ENCODE data around the gene DNAJC5G.
"Not testable (repeated sequence)": the region's sequence is repeated elsewhere in the genome, so short reads cannot be mapped to it uniquely, and the experiment has no call there.

Gene DNAJC5G

DNA sequence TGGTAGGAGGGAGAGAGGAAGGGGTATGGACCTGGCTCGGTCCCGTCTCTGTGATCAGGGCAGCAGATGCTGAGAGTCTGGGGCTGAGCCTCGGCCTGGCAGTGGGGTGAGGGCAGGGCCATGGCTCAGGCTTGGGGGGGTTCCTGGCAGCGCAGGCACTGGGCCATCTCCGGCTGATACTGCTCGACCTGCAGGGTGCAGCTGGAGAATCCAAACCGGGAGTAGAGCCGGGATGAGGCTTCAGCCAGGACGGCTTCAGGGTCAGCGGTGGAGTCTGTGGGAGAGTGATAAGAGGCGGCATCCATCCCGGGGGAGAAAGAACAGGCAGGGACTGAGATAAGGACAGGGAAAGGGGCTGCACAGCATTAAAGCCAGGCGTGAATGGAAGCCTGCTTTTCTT, 20.0 kb upstream of the DNAJC5G start:
- DNase-seq: no peak

DNA sequence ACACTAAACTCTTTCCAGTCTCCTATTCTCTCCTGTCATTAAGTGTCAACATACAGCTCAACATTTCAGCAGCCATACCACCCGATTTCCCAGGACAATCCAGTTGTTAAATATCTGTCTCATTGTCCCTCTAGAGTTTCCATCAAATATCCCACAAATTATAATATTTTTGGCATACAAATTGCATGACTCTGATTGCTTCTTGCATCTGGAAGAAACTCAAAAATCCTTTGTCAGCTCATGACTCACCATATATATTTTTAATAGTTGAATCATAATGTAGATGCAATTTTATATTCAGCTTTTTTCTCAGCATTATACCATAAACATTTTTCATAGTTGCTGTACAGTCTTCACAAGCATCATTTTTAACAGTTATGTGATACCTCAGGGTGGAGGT, 19.6 kb upstream of the DNAJC5G start:
- DNase-seq: no peak

DNA sequence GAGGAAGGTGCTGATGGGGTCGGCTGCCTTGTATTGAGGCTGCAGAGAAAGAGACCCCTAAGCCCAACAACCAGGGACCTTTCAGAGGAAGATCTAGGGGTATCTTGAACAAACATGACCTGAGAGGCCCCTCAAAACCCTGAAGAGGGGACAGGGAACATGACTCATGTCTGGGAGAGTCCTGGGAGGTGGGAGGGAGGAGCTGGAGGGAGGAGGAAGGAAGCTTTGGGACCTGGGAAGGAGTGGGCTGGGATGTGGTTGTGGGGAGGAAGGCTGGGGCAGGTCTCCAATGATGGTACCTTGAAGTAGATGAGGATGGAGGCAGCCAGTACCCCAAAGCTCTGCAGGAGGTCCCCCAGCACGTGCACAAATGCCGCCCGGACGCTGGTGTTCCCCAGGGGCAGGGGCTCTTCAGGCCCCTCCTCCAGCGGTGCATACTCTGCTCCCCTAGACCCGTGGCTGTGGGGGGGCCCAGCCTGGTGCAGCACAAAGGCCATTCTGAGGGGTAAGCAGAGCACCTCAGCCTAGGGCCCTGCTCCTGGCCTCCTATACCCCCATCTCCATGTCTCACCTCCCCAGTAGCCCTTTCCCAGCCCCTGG, 18.3 kb upstream of the DNAJC5G start:
- DNase-seq: no peak

DNA sequence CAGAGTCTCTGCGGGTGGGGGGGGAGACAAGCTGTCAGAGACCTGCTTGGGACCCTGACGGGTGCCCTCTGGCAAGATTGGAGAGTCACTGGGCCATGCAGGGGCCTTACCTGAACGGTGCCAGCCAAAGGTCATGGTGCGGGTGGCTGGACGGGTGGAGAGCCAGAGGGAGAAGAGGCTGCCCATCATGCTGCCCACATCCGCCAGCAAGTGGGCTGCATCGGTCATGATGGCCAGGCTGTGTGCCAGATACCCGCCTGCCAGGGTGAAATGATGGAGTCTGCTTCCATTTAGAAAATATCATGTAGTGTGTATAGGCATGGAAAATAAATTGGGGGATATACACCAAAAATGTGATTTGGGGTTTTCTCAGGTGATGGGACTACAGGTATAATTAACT, 17.2 kb upstream of the DNAJC5G start:
- DNase-seq: no peak

DNA sequence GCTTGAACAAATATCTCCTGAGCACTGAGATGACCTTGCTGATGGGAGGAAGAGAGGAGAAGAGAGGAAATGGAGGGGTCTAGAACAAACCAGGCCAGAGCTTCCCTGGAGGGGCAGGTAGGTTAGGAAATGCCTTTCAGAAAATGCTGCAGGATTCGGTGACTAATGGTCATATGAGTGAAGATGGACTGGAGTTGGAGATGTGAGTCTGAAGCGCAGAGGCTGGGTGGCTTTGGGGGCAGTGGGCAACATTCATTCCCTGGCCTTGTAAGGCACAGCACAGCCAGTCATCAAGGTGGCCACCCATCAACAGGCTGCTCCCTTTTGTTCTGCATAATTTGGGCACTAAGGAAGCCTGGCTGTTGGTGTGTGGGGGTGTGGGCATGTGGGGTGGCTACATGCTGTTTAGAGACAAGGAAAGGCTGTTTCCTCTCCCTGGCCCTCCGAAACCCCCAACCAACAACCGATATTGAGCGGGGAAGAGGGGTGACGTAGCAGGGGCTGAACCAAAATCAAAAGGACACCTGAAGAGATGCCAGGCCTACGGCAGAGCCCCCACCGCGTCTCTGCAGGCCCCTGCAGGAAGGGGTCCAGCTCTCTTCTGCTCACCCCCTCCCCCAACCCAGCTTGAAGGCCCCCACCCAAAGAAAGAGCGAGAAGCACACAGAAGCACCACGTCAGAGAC, 13.8 kb upstream of the DNAJC5G start:
- no peak for DNase-seq

DNA sequence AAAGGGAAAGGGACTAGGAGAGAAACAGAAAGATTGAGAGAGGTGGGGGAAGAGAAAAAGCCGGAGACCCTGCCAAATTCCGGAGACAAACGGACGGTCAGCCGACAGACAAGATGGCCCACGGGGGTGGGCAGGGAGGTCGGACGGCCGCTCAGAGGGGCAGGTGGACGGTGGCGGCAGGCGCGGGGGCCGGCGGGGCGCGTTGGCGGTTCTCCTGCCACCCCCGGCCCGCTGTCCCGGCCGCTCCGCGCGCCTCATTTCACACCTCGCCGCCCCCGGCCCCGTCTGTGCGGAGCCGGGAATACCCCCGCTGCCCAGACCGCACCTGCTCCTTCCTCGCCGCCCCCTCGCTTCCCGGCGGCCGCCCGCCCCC, 13.3 kb upstream of the DNAJC5G start:
- DNase-seq: no peak

DNA sequence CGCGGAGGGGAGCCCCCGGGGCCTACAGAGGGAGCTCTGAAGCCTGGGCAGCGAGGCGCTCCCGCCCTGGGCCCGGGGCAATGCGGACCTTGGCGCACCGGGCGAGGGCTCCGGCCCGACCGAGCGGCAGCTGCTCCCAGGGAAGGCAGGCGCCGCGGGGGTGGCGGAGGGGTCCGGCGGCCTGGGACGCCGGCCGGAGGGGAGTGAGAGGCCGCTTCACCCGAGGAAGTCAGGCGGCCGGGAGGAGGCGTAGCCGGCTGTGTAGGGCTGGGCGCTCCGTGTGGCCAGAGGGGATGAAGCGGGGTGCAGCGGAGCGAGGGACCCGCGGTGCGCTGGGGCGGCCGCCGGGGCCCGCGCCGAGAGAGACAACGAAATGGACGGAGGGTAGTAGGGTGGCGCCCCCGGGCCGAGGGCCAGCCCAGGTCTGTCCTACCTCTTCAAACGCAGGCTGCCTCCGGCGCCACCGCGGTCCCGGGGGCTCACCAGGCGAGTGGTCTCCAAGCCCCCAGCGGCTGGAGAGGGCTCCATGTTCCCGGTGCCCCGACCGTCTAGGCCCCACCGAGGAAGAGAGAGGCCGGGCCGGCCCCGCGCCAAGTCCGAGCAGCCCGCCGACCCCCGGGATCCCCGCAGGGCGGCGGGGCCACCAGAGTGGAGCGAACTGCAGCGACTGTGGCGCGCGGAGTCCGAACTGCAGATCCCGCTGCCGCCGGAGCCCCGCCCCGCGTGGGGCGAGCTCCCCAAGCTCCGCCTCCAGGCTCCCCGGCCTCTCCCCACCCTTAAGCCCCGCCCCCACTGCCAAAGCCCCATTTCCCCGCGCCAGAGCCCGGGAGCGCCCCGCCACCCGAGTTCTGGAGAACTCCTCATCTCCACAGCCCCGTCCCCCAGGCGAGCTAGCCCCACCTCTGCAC, 12.6 kb upstream of the DNAJC5G start, which contains the start of gene SLC30A3:
SLC30A3 (minus strand) TSS at position 669 of the 908 bp plus-strand sequence; CDS start at position 528, 141 bp downstream.
- no peak for DNase-seq

DNA sequence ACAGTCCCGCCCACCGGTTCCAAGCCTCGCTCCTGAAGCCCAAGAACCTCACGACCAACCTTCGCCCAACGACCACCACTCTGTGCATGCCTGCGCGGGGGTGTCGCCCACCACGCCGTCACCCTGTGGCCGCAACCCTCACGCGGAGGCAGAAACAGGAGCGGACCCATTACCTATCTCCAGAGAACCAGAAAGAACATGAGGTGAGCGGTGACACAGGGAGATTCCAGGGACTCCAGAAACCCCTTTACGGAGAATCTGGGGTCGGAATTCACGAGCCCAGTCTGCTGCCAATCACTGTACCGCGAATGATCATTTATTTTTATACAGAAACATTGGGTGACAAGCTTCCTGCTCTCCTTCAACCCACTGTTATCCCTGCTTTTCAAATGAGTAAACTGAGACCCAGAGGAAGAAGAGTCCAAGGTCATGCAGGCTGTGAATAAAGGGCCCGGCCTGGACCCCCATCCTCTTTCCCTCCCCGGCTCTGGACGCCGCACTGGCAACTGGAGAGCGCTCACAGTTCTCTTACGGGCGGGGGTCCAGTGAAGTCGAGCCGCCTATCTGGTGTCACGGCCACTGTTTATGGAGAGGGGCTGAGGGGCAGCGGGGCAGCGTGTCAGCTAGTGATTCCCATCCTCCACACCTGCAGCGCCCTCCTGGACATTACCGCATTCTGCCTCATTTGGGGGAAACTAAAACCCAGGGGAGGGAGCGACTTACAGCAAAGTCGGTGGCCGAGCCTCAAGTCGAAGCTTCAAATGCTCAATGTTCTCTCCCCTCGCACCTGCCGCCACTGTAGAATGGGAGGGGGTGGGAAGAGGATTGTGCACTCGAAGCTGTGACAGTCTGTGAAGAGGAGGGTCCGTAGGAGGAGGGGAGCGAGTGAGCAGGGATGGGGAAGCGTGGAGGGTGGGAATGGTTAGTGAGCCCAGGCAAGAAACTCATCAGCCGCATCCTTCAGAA, 11.7 kb upstream of the DNAJC5G start:
- DNase-seq: no peak

DNA sequence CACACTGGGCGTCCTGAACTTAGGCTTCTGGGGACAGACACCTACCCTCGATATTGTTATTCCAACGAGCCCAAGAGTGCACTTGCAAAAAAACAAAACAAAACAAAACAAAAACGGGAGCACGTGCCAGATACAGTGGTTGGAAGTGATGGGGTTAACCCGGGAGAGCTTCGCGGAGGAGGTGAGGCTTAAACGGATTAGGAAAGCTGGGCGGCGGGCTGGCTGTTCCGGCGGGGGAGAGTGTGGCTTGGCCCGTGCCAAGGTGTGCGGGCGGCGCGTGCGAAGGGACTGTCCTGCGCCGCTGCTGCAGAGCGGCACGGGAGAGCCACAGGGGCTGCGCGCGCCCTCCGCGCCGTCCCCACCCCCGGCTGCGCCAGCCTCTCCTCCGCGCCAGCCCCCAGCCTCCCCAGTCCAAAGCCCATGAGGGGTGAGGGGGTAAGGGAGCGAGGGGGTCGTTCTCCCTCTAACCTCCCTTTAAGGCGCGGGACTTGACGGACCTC, 10.9 kb upstream of the DNAJC5G start:
- no peak for DNase-seq

DNA sequence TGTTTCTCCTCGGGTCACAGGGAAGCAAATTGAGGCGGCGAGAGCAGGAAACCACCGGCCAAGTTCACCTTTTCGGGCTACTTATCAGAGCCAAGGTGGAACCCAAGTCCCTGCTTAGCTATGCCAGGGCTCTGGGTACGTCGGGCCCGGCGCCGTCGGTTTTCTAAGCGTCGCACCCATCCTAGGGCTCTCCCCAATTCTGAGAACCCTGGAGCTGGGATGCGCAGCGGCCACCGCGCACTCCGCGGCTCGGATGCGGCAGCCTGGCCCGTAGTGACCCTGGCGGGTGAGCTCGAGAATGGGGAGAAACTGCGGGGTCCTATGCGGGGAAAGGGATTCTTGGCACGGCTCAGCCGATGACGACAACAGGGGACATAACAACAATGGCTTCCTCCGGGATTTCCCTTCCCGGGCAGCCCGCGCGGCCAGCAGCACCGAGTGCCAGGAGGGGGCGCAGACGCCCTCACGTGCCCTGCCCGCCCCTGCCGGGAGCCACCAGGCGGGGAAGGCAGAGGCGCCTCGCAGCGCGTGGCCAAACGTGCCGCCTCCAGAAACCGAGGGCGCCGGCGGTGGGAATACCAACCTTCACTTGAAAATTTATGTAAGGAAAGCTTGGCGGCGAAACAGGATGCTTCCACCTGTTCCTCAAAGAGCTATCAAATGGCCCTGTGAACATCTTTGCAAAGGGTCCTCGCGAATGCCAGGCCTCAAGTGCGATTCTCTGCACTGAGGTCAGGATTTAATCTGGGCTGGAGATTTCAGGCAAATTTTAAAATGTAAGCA, 10.3 kb upstream of the DNAJC5G start:
- DNase-seq: no peak

DNA sequence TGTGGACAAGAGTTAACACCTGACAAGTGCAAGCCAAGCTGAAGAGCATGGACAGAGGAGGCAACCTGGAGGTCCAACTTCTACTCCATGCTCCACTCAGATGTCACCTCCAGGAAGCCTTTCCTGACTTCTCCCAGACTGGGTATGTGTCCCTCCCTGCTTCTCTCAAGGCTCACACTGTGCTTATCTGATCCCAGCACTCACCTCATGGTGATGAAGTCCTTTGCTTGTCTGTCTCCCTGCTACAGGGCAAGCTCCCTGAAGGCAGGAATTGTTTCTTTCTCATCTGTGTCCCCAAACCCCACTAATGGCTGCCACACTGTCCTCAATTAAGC, 9.7 kb upstream of the DNAJC5G start:
- no peak for DNase-seq

DNA sequence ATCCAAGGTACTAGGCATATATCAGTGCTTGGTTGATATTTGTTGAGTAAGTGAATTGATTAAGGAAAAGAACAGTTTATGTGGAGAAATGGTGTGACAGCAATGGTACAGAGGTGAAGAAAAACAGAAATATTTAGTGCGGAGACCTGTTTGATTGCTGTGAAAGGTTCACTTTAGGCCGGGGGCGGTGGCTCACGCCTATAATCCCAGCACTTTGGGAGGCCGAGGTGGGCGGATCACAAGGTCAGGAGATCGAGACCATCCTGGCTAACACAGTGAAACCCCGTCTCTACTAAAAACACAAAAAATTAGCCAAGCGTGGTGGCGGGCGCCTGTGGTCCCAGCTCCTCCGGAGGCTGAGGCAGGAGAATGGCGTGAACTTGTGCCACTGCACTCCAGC, 6.9 kb upstream of the DNAJC5G start:
- DNase-seq: not testable (repeated sequence)

DNA sequence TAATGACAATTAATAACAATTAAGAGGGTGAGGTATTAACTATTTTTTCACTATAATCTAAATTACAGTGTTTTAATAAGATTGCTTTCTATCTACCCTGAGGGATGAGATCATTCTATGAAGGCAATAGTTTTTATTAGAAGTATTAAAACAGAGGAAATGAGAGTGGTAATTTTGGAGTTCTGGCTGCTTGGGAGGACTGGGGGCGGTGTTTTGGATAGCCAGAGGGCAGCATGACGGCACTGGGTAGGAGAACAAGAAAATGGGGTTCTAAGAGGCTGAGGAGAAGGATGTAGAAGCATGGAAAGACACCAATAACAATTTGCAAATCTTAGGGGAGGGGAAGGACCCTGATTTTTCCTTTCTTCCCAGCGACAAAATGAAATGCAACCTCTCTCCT, 5.1 kb upstream of the DNAJC5G start:
- no peak for DNase-seq

DNA sequence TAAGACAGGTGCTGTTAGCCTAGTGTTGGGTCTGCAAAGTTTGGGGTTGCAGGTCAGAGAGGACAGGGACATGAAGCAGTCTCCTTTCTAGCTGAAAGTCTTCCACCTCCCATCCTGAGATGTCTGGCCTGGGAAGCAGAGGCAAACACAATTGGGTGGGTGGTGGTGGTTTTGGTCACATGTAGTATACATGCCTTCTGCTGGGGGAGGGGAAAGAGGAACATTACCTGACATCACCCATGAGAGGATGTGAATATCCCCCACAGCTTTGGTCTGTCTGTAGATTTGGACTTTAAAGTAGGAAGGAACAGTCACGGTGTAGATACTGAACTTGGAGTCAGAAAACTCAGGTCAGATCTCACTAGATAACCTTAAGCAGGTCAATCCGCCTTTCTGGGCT, 4.6 kb upstream of the DNAJC5G start:
- no peak for DNase-seq

DNA sequence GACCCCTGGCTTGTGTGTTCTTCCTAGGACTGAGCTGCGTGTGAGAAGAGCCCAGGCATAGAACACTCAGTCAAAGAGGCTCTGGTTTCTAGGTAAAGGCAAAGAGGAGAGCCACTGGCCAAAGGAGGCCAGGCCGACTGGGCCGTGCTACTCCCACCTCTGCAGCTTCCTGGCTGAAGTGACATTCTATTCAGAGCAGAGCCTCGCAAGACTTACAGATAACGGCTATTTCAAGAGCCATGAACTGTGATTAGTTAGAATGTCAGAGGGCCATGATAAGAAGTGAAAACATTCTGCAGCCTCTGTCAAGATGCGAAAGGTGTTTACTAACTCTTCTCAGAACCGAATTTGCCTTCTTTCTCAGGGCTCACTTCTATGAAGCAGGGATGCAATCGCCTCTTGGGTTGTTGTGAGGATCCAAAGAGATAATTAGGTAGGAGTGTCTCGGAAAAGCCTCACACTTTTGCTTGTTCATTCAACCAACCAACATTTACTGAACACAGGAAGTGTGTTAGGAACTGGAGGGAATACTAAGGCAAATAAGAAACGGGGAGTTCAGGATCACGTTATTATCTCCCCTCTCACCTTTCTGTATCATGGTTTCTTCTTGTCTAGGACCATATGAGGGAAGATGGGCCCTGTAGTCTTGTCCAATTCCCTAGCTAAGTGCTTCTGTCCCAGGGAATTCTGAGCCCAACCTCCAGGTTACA, 3.4 kb upstream of the DNAJC5G start:
- no peak for DNase-seq

DNA sequence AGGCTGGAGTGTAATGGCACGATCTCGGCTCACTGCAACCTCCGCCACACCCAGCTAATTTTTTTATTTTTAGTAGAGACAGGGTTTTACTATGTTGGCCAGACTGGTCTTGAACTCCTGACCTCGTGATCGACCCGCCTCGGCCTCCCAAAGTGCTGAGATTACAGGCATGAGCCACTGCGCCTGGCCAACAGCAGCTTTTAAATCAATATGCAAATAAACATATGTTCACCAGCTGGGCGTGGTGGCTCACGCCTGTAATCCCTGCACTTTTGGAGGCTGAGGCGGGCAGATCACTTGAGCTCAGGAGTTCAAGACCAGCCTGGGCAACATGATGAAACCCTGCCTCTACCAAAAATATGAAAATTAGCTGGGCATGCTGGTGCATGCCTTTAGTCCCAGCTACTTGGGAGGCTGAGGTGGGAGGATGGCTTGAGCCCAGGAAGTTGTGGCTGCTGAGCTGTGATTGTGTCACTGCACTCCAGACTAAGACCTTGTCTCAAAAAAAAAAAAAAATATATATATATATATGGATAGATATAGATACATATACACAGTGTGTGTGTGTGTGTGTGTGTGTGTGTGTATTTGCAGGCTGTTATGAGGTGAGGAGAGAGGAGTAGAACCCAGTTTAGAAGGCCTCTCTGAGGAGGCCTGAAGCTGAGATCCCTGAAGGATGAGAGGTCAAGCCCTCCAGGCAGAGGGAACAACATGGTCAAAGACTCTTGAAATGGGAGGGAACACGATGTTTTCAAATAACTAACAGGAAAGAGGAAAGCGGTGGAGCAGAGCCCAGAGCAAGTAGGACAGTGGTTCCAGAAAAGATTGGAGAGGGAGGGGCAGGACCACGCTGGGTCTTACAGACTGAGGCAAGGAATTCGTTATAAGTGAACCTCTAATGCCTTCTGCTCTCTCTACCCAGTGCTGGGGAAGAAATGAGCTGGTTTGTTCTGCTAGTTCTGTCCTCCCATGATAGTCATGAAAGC, 2.4 kb upstream of the DNAJC5G start:
- not testable (repeated sequence) for DNase-seq

DNA sequence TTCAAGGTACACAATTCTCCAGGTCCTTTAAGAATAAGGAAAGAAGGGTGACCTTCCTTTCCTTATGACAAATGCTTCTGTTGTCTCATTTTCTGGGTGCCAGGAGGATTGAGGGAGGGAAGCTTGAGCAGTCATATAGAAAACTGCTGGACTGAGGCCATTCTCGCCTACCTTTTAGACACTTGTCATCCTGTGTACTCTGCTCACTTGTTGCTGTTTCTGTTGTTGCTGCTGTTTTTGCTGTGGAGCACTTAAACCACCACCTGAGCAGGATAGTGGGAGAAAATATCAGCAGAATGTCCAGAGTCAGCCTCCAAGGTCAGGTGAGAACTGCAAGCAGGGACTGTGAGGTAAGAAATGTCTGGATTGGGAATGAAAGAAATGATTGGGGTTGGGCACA, 2.8 kb downstream of the DNAJC5G start:
- no peak for DNase-seq

DNA sequence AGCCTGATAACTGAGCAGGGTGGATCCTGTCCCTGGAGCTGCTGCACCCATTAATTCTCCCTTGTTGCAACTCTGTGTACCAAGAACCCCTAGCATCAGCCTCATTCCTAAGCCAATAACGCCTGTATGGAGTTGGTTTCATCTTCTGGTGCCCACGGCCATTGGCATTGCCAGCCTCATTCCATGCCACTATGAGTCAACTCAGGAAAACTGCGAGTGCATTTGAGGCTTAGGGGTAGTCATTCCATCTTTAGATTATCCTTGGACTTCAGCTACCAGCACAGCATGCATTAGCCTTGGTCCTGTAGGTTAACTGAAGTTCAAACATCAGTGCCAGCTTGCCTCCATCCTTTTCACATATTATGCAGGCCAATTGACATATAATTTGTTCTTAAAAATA, 5.6 kb downstream of the DNAJC5G start:
- no peak for DNase-seq

DNA sequence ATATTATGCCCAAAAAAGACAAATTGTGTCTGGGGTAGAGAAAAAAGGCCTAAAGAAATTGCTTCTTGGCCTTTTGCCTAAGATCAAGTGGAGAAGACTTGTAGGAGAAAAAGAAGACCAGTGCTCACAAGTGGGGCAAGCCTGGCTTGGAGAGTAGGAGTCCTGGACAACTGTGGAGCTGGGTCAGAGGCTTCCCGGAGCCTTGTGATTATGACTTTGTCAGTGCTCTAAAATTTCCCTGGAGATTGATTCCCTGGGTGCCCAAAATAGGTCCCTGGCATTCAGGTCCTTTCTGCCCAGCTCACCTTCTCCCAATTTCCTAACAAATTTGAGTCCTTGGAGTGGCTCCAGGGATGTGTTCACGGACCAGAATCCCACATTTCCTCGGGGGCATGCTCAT, 6.2 kb downstream of the DNAJC5G start:
- DNase-seq: no peak
